HepG2 (cell line): ENCODE results near the gene NEURL4. TPM values are rescaled to one million over a fixed set of nuclear protein-coding genes. Genes with fewer than 3 reads are reported as not detected.

ENCODE experiments used
- ATAC-seq: fragments of 200-7000 bp; cut with Tn5 transposase; 3 replicates; pipeline ENCODE4 v1.9.1; 2020; ENCODE audit warnings: mild to moderate bottlenecking, moderate library complexity
- BruUV-seq: library from RNA; stranded (reverse); fragments of 400-500 nt; replicated peaks from 2 replicates; lab custom pipeline; 2021; lab: Mats Ljungman, UMichigan
- CTCF ChIA-PET: fragments of 300-600 bp; formaldehyde crosslinking; extraction: SDS; loops from one replicate; lab custom pipeline; 2021; ENCODE audit warnings: low total read pairs, inconsistent platforms, low intra/inter-chr PET ratio; lab: Yijun Ruan, JAX
- POLR2A ChIA-PET: fragments of 350-600 bp; sonication (Branson Sonifier 250); formaldehyde crosslinking; loops from one replicate; lab custom pipeline; 2020; ENCODE audit warnings: antibody characterized with exemption, inconsistent platforms; lab: Yijun Ruan, JAX
- DNase-seq: peaks from one replicate; pipeline ENCODE4 v3.0.0-alpha.2; 2015; ENCODE audit warnings: low spot score
- FAIRE-seq: peaks from 3 replicates; lab custom pipeline; 2011; peaks lifted over from hg19 to GRCh38; lab: Jason Lieb, UNC
- H2AFZ ChIP-seq: one replicate; pipeline ENCODE4 v1.6.1; 2011; ENCODE audit warnings: low read length, inconsistent platforms
- H3K27ac ChIP-seq: fragments of 300-600 bp; 3 replicates; pipeline ENCODE4 v1.8.0; 2011; ENCODE audit warnings: mixed run types, mild to moderate bottlenecking, mixed read lengths, low read length, inconsistent platforms; ENCODE audit not compliant: insufficient read depth; ENCODE audit errors: extremely low read length
- H3K27me3 ChIP-seq, 2 experiments: fragments of 200-600 bp in 1 of 2; 2 replicates in 1 of 2; 3 replicates in 1 of 2; pipeline versions ENCODE4 v1.6.0 to v1.8.0; 2011; ENCODE audit warnings: low read length in 2 of 2, mild to moderate bottlenecking in 2 of 2, moderate library complexity in 2 of 2, inconsistent platforms in 1 of 2; ENCODE audit not compliant: insufficient read depth in 2 of 2, control insufficient read depth in 1 of 2
- H3K36me3 ChIP-seq, 2 experiments: fragments of 200-600 bp in 1 of 2; replicated peaks in 1 of 2; 2 replicates in 1 of 2; 3 replicates in 1 of 2; pipeline versions ENCODE4 v1.5.1 to v1.8.0; 2011; ENCODE audit warnings: low read length in 2 of 2, inconsistent platforms in 1 of 2; ENCODE audit not compliant: insufficient read depth in 2 of 2, control insufficient read depth in 1 of 2
- H3K4me1 ChIP-seq: 2 replicates; pipeline ENCODE4 v1.5.1; 2012; ENCODE audit warnings: low read length, inconsistent platforms; ENCODE audit not compliant: insufficient read depth
- H3K4me2 ChIP-seq: 2 replicates; pipeline ENCODE4 v1.6.0; 2011; ENCODE audit warnings: low read depth, low read length, inconsistent platforms
- H3K4me3 ChIP-seq, 3 experiments: fragments of 200-600 bp in 1 of 3; sonication (generic), shearing (Covaris generic) in 1 of 3; replicated peaks in 1 of 3; 2 replicates each; pipeline ENCODE4 v1.5.1; 2011 to 2016; ENCODE audit warnings: low read length in 3 of 3, inconsistent platforms in 2 of 3, low read depth in 2 of 3, mild to moderate bottlenecking in 2 of 3, control low read depth in 1 of 3, mixed read lengths in 1 of 3; ENCODE audit not compliant: insufficient read depth in 1 of 3
- H3K79me2 ChIP-seq: one replicate; pipeline ENCODE4 v1.6.1; 2011; ENCODE audit warnings: low read length, inconsistent platforms; ENCODE audit not compliant: insufficient read depth
- H3K9ac ChIP-seq: 2 replicates; pipeline ENCODE4 v1.6.0; 2011; ENCODE audit warnings: mild to moderate bottlenecking, low read depth, low read length, inconsistent platforms; ENCODE audit not compliant: insufficient read depth
- H3K9me3 ChIP-seq: 2 replicates; pipeline ENCODE4 v1.5.1; 2012; ENCODE audit warnings: mild to moderate bottlenecking, low read length
- H4K20me1 ChIP-seq: 2 replicates; pipeline ENCODE4 v1.6.0; 2011; ENCODE audit warnings: inconsistent platforms, mild to moderate bottlenecking, low read length, moderate library complexity; ENCODE audit not compliant: insufficient read depth
- BORCS8-MEF2B ChIP-seq: sonication (generic); formaldehyde crosslinking; IDR thresholded peaks from 2 replicates; pipeline ENCODE4 v1.8.0; 2022; ENCODE audit warnings: mild to moderate bottlenecking, missing genetic modification reagents
- CC2D1A ChIP-seq: sonication (generic); formaldehyde crosslinking; IDR thresholded peaks from 2 replicates; pipeline ENCODE4 v1.8.1; 2023; ENCODE audit warnings: mild to moderate bottlenecking, missing genetic modification reagents
- HNF4A ChIP-seq: sonication (generic); formaldehyde crosslinking; IDR thresholded peaks from 2 replicates; pipeline ENCODE4 v1.4.0; 2020; ENCODE audit warnings: missing genetic modification reagents
- NCOA1 ChIP-seq: sonication (generic); formaldehyde crosslinking; IDR thresholded peaks from 2 replicates; pipeline ENCODE4 v1.9.0; 2021; ENCODE audit warnings: missing genetic modification reagents
- WGBS: methylation state at CpG from one replicate; pipeline ENCODE4 v1.1.6; 2017; ENCODE audit warnings: low lambda C conversion rate; 5-methylcytosine and 5-hydroxymethylcytosine counted together
- in situ Hi-C: cut with HindIII; loops from 2 replicates; pipeline ENCODE4 v1.10.0; 2017; ENCODE audit warnings: low pct_unique_long_range_greater_than_20kb; ENCODE audit not compliant: extremely low pct_ligation_motif_present
- intact Hi-C: fragments of 100-400 bp; cut with micrococcal nuclease; formaldehyde crosslinking; loops from one replicate; pipeline ENCODE4 v1.10.0; 2022; ENCODE audit not compliant: unreplicated experiment
- polyA plus RNA-seq, 8 experiments: library from polyadenylated mRNA; depleted of rRNA in 3 of 8; stranded (reverse) in 7 of 8; unstranded in 1 of 8; fragments of >200 nt; fragmentation: Illumina TruSeq in 4 of 8; extraction: Trizol in 4 of 8; gene quantifications; 2 replicates each; pipeline versions ENCODE4 v1.2.1 to v1.2.3, GENCODE V29; 2011 to 2016; ENCODE audit warnings: low read depth in 4 of 8, missing spikeins in 1 of 8, mixed read lengths in 1 of 8; ENCODE audit not compliant: insufficient read depth in 1 of 8
- total RNA-seq, 5 experiments: library from RNA; depleted of rRNA; stranded (reverse); fragments of >200 nt; fragmentation: Illumina TruSeq; extraction: Trizol; gene quantifications; 2 replicates each; pipeline ENCODE4 v1.2.3, GENCODE V29; 2016; ENCODE audit warnings: low read depth in 1 of 5
- TF ChIP-seq, protein P1 (sequence below): sonication (generic); formaldehyde crosslinking; IDR thresholded peaks from 2 replicates; pipeline ENCODE4 v1.5.1; 2020; ENCODE audit warnings: missing genetic modification reagents, mild to moderate bottlenecking, borderline replicate concordance
- TF ChIP-seq, protein P2 (sequence below): sonication (generic); formaldehyde crosslinking; IDR thresholded peaks from 2 replicates; pipeline ENCODE4 v1.4.0; 2020; ENCODE audit warnings: missing genetic modification reagents, borderline replicate concordance
- TF ChIP-seq, protein P3 (sequence below): sonication (generic); formaldehyde crosslinking; IDR thresholded peaks from 2 replicates; pipeline ENCODE4 v1.4.0; 2020; ENCODE audit warnings: missing genetic modification reagents

Gene NEURL4
- total and polyA plus RNA-seq, 2 of the 13 experiments (the other 11 are each of a cell fraction or from before 2014, with no cell fraction given): 14.8 to 15.7 TPM

DNA sequence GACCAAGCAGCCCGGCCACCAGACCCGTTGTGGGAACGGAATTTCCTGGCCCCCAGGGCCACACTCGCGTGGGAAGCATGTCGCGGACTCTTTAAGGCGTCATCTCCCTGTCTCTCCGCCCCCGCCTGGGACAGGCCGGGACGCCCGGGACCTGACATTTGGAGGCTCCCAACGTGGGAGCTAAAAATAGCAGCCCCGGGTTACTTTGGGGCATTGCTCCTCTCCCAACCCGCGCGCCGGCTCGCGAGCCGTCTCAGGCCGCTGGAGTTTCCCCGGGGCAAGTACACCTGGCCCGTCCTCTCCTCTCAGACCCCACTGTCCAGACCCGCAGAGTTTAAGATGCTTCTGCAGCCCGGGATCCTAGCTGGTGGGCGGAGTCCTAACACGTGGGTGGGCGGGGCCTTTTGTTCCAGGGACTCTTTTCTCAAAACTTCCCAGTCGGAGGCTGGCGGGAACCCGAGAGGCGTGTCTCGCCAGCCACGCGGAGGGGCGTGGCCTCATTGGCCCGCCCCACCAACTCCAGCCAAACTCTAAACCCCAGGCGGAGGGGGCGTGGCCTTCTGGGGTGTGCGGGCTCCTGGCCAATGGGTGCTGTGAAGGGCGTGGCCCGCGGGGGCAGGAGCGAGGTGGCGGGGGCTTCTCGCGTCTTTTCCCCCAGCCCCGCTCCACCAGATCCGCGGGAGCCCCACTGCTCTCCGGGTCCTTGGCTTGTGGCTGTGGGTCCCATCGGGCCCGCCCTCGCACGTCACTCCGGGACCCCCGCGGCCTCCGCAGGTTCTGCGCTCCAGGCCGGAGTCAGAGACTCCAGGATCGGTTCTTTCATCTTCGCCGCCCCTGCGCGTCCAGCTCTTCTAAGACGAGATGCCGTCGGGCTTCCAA is 47.8 kb downstream of the NEURL4 start, which contains the start of gene SLC2A4:
Gene SLC2A4 (plus strand): TSS at position 645 of the 879 bp plus-strand sequence. CDS start 217 bp downstream, at position 862.
- BruUV-seq: TSS peak; percentile 74
- Histone ChIP-seq H3K4me3 (peak within 1 kb of the TSS; percentile 66 to 87 (median 85)), H3K27me3 (no peaks in the 10 kb centered on the region), H3K79me2 (no peaks in the 10 kb centered on the region), H3K4me1 (peaks cover 38% of the 10 kb centered on the region), H3K9ac (peak within 1 kb of the TSS; percentile 80), H3K9me3 (no peaks in the 10 kb centered on the region), H3K4me2 (peak within 1 kb of the TSS; percentile 95), H3K27ac (peak within 1 kb of the TSS; percentile 71), H3K36me3 (peaks cover 8 to 9% of the 10 kb centered on the region in 2 experiments; a peak in 4 of 5 replicates), H2AFZ (no peak within 1 kb of the TSS), H4K20me1 (no peaks in the 10 kb centered on the region)
- in situ Hi-C loops (loop anchor here (10.0 kb wide), 1 partner anchor 237 kb away; the partner anchor contains the start of gene SLC16A11), intact Hi-C loops (loop anchor here (2.0 to 5.0 kb wide), 2 partner anchors 39 to 65 kb away; partner anchors contain the start of gene GABARAP)
- CTCF ChIA-PET: interaction anchor here (1.2 to 2.9 kb wide), 7 partner anchors 11 to 235 kb away, joined by 3 to 43 read pairs (median 6); partner anchors contain the start of genes CTDNEP1 and ELP5
- ATAC-seq: peak; percentile 76
- FAIRE-seq: peak; percentile 86
- POLR2A ChIA-PET: interaction anchor here (0.6 to 3.9 kb wide), 30 partner anchors 11 to 346 kb away, joined by 3 to 35 read pairs (median 4); partner anchors contain the start of genes ACADVL, ASGR2, CTDNEP1 and DLG4
- 0% methylated on average over 18 of the region's 71 CpGs for WGBS
- DNase-seq: peak; percentile 95
- TF ChIP-seq BORCS8-MEF2B (CRISPR knock-in tag) (0 out of 2 replicates have a peak, but pooled peaks have one; percentile 4), NCOA1 (no peak), HNF4A (no peak), CC2D1A (CRISPR knock-in tag) (no peak)
- TF ChIP-seq, protein P1, sequence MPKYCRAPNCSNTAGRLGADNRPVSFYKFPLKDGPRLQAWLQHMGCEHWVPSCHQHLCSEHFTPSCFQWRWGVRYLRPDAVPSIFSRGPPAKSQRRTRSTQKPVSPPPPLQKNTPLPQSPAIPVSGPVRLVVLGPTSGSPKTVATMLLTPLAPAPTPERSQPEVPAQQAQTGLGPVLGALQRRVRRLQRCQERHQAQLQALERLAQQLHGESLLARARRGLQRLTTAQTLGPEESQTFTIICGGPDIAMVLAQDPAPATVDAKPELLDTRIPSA (CRISPR knock-in tag): 0 out of 2 replicates have a peak, but pooled peaks have one; percentile 26
- TF ChIP-seq, protein P2, sequence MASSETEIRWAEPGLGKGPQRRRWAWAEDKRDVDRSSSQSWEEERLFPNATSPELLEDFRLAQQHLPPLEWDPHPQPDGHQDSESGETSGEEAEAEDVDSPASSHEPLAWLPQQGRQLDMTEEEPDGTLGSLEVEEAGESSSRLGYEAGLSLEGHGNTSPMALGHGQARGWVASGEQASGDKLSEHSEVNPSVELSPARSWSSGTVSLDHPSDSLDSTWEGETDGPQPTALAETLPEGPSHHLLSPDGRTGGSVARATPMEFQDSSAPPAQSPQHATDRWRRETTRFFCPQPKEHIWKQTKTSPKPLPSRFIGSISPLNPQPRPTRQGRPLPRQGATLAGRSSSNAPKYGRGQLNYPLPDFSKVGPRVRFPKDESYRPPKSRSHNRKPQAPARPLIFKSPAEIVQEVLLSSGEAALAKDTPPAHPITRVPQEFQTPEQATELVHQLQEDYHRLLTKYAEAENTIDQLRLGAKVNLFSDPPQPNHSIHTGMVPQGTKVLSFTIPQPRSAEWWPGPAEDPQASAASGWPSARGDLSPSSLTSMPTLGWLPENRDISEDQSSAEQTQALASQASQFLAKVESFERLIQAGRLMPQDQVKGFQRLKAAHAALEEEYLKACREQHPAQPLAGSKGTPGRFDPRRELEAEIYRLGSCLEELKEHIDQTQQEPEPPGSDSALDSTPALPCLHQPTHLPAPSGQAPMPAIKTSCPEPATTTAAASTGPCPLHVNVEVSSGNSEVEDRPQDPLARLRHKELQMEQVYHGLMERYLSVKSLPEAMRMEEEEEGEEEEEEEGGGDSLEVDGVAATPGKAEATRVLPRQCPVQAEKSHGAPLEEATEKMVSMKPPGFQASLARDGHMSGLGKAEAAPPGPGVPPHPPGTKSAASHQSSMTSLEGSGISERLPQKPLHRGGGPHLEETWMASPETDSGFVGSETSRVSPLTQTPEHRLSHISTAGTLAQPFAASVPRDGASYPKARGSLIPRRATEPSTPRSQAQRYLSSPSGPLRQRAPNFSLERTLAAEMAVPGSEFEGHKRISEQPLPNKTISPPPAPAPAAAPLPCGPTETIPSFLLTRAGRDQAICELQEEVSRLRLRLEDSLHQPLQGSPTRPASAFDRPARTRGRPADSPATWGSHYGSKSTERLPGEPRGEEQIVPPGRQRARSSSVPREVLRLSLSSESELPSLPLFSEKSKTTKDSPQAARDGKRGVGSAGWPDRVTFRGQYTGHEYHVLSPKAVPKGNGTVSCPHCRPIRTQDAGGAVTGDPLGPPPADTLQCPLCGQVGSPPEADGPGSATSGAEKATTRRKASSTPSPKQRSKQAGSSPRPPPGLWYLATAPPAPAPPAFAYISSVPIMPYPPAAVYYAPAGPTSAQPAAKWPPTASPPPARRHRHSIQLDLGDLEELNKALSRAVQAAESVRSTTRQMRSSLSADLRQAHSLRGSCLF (CRISPR knock-in tag): no peak
- TF ChIP-seq, protein P3, sequence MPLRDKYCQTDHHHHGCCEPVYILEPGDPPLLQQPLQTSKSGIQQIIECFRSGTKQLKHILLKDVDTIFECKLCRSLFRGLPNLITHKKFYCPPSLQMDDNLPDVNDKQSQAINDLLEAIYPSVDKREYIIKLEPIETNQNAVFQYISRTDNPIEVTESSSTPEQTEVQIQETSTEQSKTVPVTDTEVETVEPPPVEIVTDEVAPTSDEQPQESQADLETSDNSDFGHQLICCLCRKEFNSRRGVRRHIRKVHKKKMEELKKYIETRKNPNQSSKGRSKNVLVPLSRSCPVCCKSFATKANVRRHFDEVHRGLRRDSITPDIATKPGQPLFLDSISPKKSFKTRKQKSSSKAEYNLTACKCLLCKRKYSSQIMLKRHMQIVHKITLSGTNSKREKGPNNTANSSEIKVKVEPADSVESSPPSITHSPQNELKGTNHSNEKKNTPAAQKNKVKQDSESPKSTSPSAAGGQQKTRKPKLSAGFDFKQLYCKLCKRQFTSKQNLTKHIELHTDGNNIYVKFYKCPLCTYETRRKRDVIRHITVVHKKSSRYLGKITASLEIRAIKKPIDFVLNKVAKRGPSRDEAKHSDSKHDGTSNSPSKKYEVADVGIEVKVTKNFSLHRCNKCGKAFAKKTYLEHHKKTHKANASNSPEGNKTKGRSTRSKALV: no peak; the same call in 1 of the 2 replicates
